HG02973 (cell line): ENCODE results near the gene ZBTB39.
"Not testable (repeated sequence)": the region's sequence is repeated elsewhere in the genome, so short reads cannot be mapped to it uniquely, and the experiment has no call there.

Experiments used
- ATAC-seq: cut with Tn5 transposase; IDR thresholded peaks from one replicate; pipeline ENCODE4 v1.9.1; 2021; ENCODE audit warnings: moderate library complexity; ENCODE audit not compliant: unreplicated experiment

The ZBTB39 gene

GRCh38 chr12:57005980-57006808 lies at the start of gene ZBTB39:
TSS of gene ZBTB39 (minus strand) at chr12:57006546. CDS start at chr12:57004917, 1,629 bp downstream.
- peak; percentile 49 for ATAC-seq

- no peak for ATAC-seq
Measured at GRCh38 chr12:57055824-57056223, 49.5 kb upstream of the ZBTB39 start.

GRCh38 chr12:57053901-57054300 lies 47.6 kb upstream of the ZBTB39 start:
- not testable (repeated sequence) for ATAC-seq

- ATAC-seq, result not testable (repeated sequence)
Measured at GRCh38 chr12:57053146-57053545, 46.8 kb upstream of the ZBTB39 start.

- no peak for ATAC-seq
Measured at GRCh38 chr12:57051011-57051410, 44.7 kb upstream of the ZBTB39 start.

- ATAC-seq, result no peak
Measured at GRCh38 chr12:57049890-57050289, 43.5 kb upstream of the ZBTB39 start, which contains the start of gene MYO1A. TSS of gene MYO1A (minus strand) at chr12:57050129. CDS start at chr12:57048323, 1,806 bp downstream.

GRCh38 chr12:57049119-57049446 lies 42.7 kb upstream of the ZBTB39 start:
- ATAC-seq, result no peak

GRCh38 chr12:57048423-57049118 lies 42.2 kb upstream of the ZBTB39 start:
- ATAC-seq, result no peak

- ATAC-seq, result no peak
Measured at GRCh38 chr12:57047981-57048380, 41.6 kb upstream of the ZBTB39 start.

- no peak for ATAC-seq
Measured at GRCh38 chr12:57046947-57047890, 40.9 kb upstream of the ZBTB39 start.

GRCh38 chr12:57046086-57046791 lies 39.9 kb upstream of the ZBTB39 start:
- no peak for ATAC-seq

- no peak for ATAC-seq
Measured at GRCh38 chr12:57044889-57045288, 38.5 kb upstream of the ZBTB39 start.

GRCh38 chr12:57044468-57044867 lies 38.1 kb upstream of the ZBTB39 start:
- no peak for ATAC-seq

GRCh38 chr12:57042695-57043094 lies 36.3 kb upstream of the ZBTB39 start:
- ATAC-seq, result no peak

GRCh38 chr12:57040750-57041149 lies 34.4 kb upstream of the ZBTB39 start:
- ATAC-seq, result no peak

GRCh38 chr12:57040211-57040610 lies 33.9 kb upstream of the ZBTB39 start:
- no peak for ATAC-seq

- ATAC-seq, result no peak
Measured at GRCh38 chr12:57039016-57039798, 32.9 kb upstream of the ZBTB39 start.

- ATAC-seq, result no peak
Measured at GRCh38 chr12:57037264-57037663, 30.9 kb upstream of the ZBTB39 start.

- no peak for ATAC-seq
Measured at GRCh38 chr12:57033431-57033830, 27.1 kb upstream of the ZBTB39 start.

GRCh38 chr12:57031789-57032188 lies 25.4 kb upstream of the ZBTB39 start:
- no peak for ATAC-seq
